GM19468 (cell line): ENCODE data around the gene KCNG4.
"Not testable (repeated sequence)": the region's sequence is repeated elsewhere in the genome, so short reads cannot be mapped to it uniquely, and the experiment has no call there.

Source experiments
- ATAC-seq: cut with Tn5 transposase; IDR thresholded peaks from one replicate; pipeline ENCODE4 v1.9.1; 2021; ENCODE audit warnings: mild to moderate bottlenecking, moderate library complexity, moderate number of reproducible peaks; ENCODE audit not compliant: unreplicated experiment; ENCODE audit errors: extremely low read depth

Gene KCNG4

GRCh38 chr16:84237994-84238750 is 1.6 kb downstream of the KCNG4 start:
- ATAC-seq = no peak

GRCh38 chr16:84236671-84237070 is 3.1 kb downstream of the KCNG4 start:
- no peak for ATAC-seq

- ATAC-seq = no peak
These were observed 5.2 kb downstream of the KCNG4 start for GRCh38 chr16:84234321-84235241.

GRCh38 chr16:84233748-84234147 is 6.1 kb downstream of the KCNG4 start:
- ATAC-seq = no peak

GRCh38 chr16:84232969-84233368 is 6.8 kb downstream of the KCNG4 start:
- ATAC-seq = no peak

GRCh38 chr16:84232060-84232459 is 7.8 kb downstream of the KCNG4 start:
- ATAC-seq = no peak

- ATAC-seq = no peak
These were observed 10.3 kb downstream of the KCNG4 start for GRCh38 chr16:84229471-84229870.

GRCh38 chr16:84228256-84228838 is 11.5 kb downstream of the KCNG4 start:
- ATAC-seq = no peak

- no peak for ATAC-seq
These were observed 12.3 kb downstream of the KCNG4 start for GRCh38 chr16:84227548-84227947.

GRCh38 chr16:84226026-84226425 is 13.8 kb downstream of the KCNG4 start:
- ATAC-seq = no peak

- ATAC-seq = no peak
These were observed 14.2 kb downstream of the KCNG4 start for GRCh38 chr16:84225571-84225970.

GRCh38 chr16:84225126-84225525 is 14.7 kb downstream of the KCNG4 start:
- no peak for ATAC-seq

- no peak for ATAC-seq
These were observed 15.3 kb downstream of the KCNG4 start for GRCh38 chr16:84224554-84224953.

GRCh38 chr16:84223456-84223855 is 16.4 kb downstream of the KCNG4 start:
- ATAC-seq = no peak

- no peak for ATAC-seq
These were observed 19.0 kb downstream of the KCNG4 start for GRCh38 chr16:84220851-84221250.

- ATAC-seq = no peak
These were observed 20.9 kb downstream of the KCNG4 start for GRCh38 chr16:84218956-84219355.

- no peak for ATAC-seq
These were observed 21.5 kb downstream of the KCNG4 start for GRCh38 chr16:84218176-84218823.

- ATAC-seq = not testable (repeated sequence)
These were observed 23.7 kb downstream of the KCNG4 start for GRCh38 chr16:84216144-84216543.

- ATAC-seq = no peak
These were observed 24.3 kb downstream of the KCNG4 start for GRCh38 chr16:84215531-84215930.

- ATAC-seq = no peak
These were observed 25.3 kb downstream of the KCNG4 start for GRCh38 chr16:84214451-84215066.
